ENCODE data around the gene EMC8.

The EMC8 gene

GRCh38 chr16:85832570-85833218 lies 33.4 kb upstream of the EMC8 start:
- Histone ChIP-seq H3K27me3 (ENCODE audit: insufficient read depth, low read length, poor library complexity) (no peaks in the 10 kb centered on the region), H3K56ac (ENCODE audit: low read length) (no peak overlapping the region), H3K4me1 (ENCODE audit: control insufficient read depth, low read depth, low read length) (no peaks in the 10 kb centered on the region), H4K5ac (ENCODE audit: low read length) (no peak overlapping the region), H3K18ac (ENCODE audit: low read length) (no peak overlapping the region), H3K4me2 (ENCODE audit: low read length) (no peak overlapping the region), H3K4me3 (ENCODE audit: low read length) (no peak overlapping the region), H2AK5ac (ENCODE audit: low read length) (no peak overlapping the region), H2BK120ac (ENCODE audit: low read depth, low read length) (no peak overlapping the region), H3K27ac (ENCODE audit: low read depth, low read length) (no peak overlapping the region), H3K9ac (ENCODE audit: low read length) (no peak overlapping the region), H2BK15ac (replicated peaks; ENCODE audit: low read depth) (no peak overlapping the region), H3K23ac (ENCODE audit: low read length) (no peak overlapping the region), H3K79me1 (ENCODE audit: low read length) (no peaks in the 10 kb centered on the region), H3K4ac (ENCODE audit: low read depth, low read length) (no peak overlapping the region), H3K36me3 (ENCODE audit: control insufficient read depth, insufficient read depth, low read length) (no peaks in the 10 kb centered on the region), H4K8ac (ENCODE audit: low read depth, low read length) (no peak overlapping the region), H2BK5ac (ENCODE audit: low read length) (no peak overlapping the region), H3K79me2 (ENCODE audit: control insufficient read depth, insufficient read depth, low read length) (no peaks in the 10 kb centered on the region)
- no CpG with 5 or more reads among the region's 21 CpGs for WGBS (ENCODE audit: extremely low coverage, insufficient coverage, low lambda C conversion rate)
- no peak for DNase-seq

- Histone ChIP-seq H3K4ac (ENCODE audit: low read depth, low read length) (no peak overlapping the region), H3K9ac (ENCODE audit: low read length) (no peak overlapping the region)
These were observed 31.5 kb upstream of the EMC8 start for GRCh38 chr16:85830821-85831220.

GRCh38 chr16:85829751-85830445 lies 30.6 kb upstream of the EMC8 start:
- Histone ChIP-seq H3K79me1 (ENCODE audit: low read length) (no peaks in the 10 kb centered on the region), H3K36me3 (ENCODE audit: control insufficient read depth, insufficient read depth, low read length) (no peaks in the 10 kb centered on the region), H3K4me2 (ENCODE audit: low read length) (no peak overlapping the region), H3K4me3 (ENCODE audit: low read length) (no peak overlapping the region), H2BK120ac (ENCODE audit: low read depth, low read length) (no peak overlapping the region), H4K5ac (ENCODE audit: low read length) (no peak overlapping the region), H3K4me1 (ENCODE audit: control insufficient read depth, low read depth, low read length) (no peaks in the 10 kb centered on the region), H4K8ac (ENCODE audit: low read depth, low read length) (no peak overlapping the region), H3K56ac (ENCODE audit: low read length) (no peak overlapping the region), H3K4ac (ENCODE audit: low read depth, low read length) (no peak overlapping the region), H2AK5ac (ENCODE audit: low read length) (no peak overlapping the region), H2BK15ac (replicated peaks; ENCODE audit: low read depth) (no peak overlapping the region), H3K9ac (ENCODE audit: low read length) (no peak overlapping the region), H3K27me3 (ENCODE audit: insufficient read depth, low read length, poor library complexity) (no peaks in the 10 kb centered on the region), H3K27ac (ENCODE audit: low read depth, low read length) (no peak overlapping the region), H3K23ac (ENCODE audit: low read length) (no peak overlapping the region), H3K79me2 (ENCODE audit: control insufficient read depth, insufficient read depth, low read length) (no peaks in the 10 kb centered on the region), H2BK5ac (ENCODE audit: low read length) (no peak overlapping the region), H3K18ac (ENCODE audit: low read length) (no peak overlapping the region)
- no peak for DNase-seq
- WGBS (ENCODE audit: extremely low coverage, insufficient coverage, low lambda C conversion rate), result no CpG with 5 or more reads among the region's 24 CpGs

More at GRCh38 chr16:85830821-85831220, 31.5 kb upstream of the EMC8 start:
- no peak overlapping the region for H2BK15ac ChIP-seq (replicated peaks; ENCODE audit: low read depth)
- no peak overlapping the region for H3K27ac ChIP-seq (ENCODE audit: low read depth, low read length)
- H3K79me1 ChIP-seq (ENCODE audit: low read length), result no peaks in the 10 kb centered on the region
- H4K8ac ChIP-seq (ENCODE audit: low read depth, low read length), result no peak overlapping the region
- H2AK5ac ChIP-seq (ENCODE audit: low read length), result no peak overlapping the region
- WGBS (ENCODE audit: extremely low coverage, insufficient coverage, low lambda C conversion rate), result no CpG with 5 or more reads among the region's 9 CpGs
- H3K27me3 ChIP-seq (ENCODE audit: insufficient read depth, low read length, poor library complexity), result no peaks in the 10 kb centered on the region
- no peak overlapping the region for H3K56ac ChIP-seq (ENCODE audit: low read length)
- no peak overlapping the region for H3K4me3 ChIP-seq (ENCODE audit: low read length)
- no peak overlapping the region for H2BK5ac ChIP-seq (ENCODE audit: low read length)
- no peak overlapping the region for H2BK120ac ChIP-seq (ENCODE audit: low read depth, low read length)
- no peak overlapping the region for H3K23ac ChIP-seq (ENCODE audit: low read length)
- no peak overlapping the region for H3K18ac ChIP-seq (ENCODE audit: low read length)
- no peak overlapping the region for H4K5ac ChIP-seq (ENCODE audit: low read length)
- no peaks in the 10 kb centered on the region for H3K4me1 ChIP-seq (ENCODE audit: control insufficient read depth, low read depth, low read length)
- H3K36me3 ChIP-seq (ENCODE audit: control insufficient read depth, insufficient read depth, low read length), result no peaks in the 10 kb centered on the region
- no peak overlapping the region for H3K4me2 ChIP-seq (ENCODE audit: low read length)
- H3K79me2 ChIP-seq (ENCODE audit: control insufficient read depth, insufficient read depth, low read length), result no peaks in the 10 kb centered on the region
- no peak for DNase-seq

GRCh38 chr16:85829171-85829719 lies 29.9 kb upstream of the EMC8 start:
- H3K4me1 ChIP-seq (ENCODE audit: control insufficient read depth, low read depth, low read length), result no peaks in the 10 kb centered on the region
- H3K23ac ChIP-seq (ENCODE audit: low read length), result no peak overlapping the region
- no peak overlapping the region for H2BK5ac ChIP-seq (ENCODE audit: low read length)
- H3K56ac ChIP-seq (ENCODE audit: low read length), result no peak overlapping the region
- no peak overlapping the region for H2BK15ac ChIP-seq (replicated peaks; ENCODE audit: low read depth)
- no peak for DNase-seq
- no peak overlapping the region for H3K4ac ChIP-seq (ENCODE audit: low read depth, low read length)
- H2AK5ac ChIP-seq (ENCODE audit: low read length), result no peak overlapping the region
- no peaks in the 10 kb centered on the region for H3K36me3 ChIP-seq (ENCODE audit: control insufficient read depth, insufficient read depth, low read length)
- no peaks in the 10 kb centered on the region for H3K79me2 ChIP-seq (ENCODE audit: control insufficient read depth, insufficient read depth, low read length)
- H3K18ac ChIP-seq (ENCODE audit: low read length), result no peak overlapping the region
- no peaks in the 10 kb centered on the region for H3K79me1 ChIP-seq (ENCODE audit: low read length)
- no CpG with 5 or more reads among the region's 15 CpGs for WGBS (ENCODE audit: extremely low coverage, insufficient coverage, low lambda C conversion rate)
- H3K27ac ChIP-seq (ENCODE audit: low read depth, low read length), result no peak overlapping the region
- H4K5ac ChIP-seq (ENCODE audit: low read length), result no peak overlapping the region
- no peak overlapping the region for H4K8ac ChIP-seq (ENCODE audit: low read depth, low read length)
- no peak overlapping the region for H3K4me3 ChIP-seq (ENCODE audit: low read length)
- H3K4me2 ChIP-seq (ENCODE audit: low read length), result no peak overlapping the region
- no peaks in the 10 kb centered on the region for H3K27me3 ChIP-seq (ENCODE audit: insufficient read depth, low read length, poor library complexity)
- no peak overlapping the region for H3K9ac ChIP-seq (ENCODE audit: low read length)
- no peak overlapping the region for H2BK120ac ChIP-seq (ENCODE audit: low read depth, low read length)

- Histone ChIP-seq H2BK5ac (ENCODE audit: low read length) (no peak overlapping the region), H2BK120ac (ENCODE audit: low read depth, low read length) (no peak overlapping the region), H3K4me2 (ENCODE audit: low read length) (no peak overlapping the region), H3K36me3 (ENCODE audit: control insufficient read depth, insufficient read depth, low read length) (no peaks in the 10 kb centered on the region), H4K8ac (ENCODE audit: low read depth, low read length) (no peak overlapping the region), H3K56ac (ENCODE audit: low read length) (no peak overlapping the region), H2BK15ac (replicated peaks; ENCODE audit: low read depth) (no peak overlapping the region), H3K23ac (ENCODE audit: low read length) (no peak overlapping the region), H3K79me1 (ENCODE audit: low read length) (no peaks in the 10 kb centered on the region), H3K18ac (ENCODE audit: low read length) (no peak overlapping the region), H3K27me3 (ENCODE audit: insufficient read depth, low read length, poor library complexity) (no peaks in the 10 kb centered on the region), H2AK5ac (ENCODE audit: low read length) (no peak overlapping the region), H3K27ac (ENCODE audit: low read depth, low read length) (no peak overlapping the region), H3K9ac (ENCODE audit: low read length) (no peak overlapping the region), H3K79me2 (ENCODE audit: control insufficient read depth, insufficient read depth, low read length) (no peaks in the 10 kb centered on the region), H3K4ac (ENCODE audit: low read depth, low read length) (no peak overlapping the region), H3K4me3 (ENCODE audit: low read length) (no peak overlapping the region), H4K5ac (ENCODE audit: low read length) (no peak overlapping the region), H3K4me1 (ENCODE audit: control insufficient read depth, low read depth, low read length) (no peaks in the 10 kb centered on the region)
- no CpG with 5 or more reads among the region's 9 CpGs for WGBS (ENCODE audit: extremely low coverage, insufficient coverage, low lambda C conversion rate)
- no peak for DNase-seq
These were observed 28.8 kb upstream of the EMC8 start for GRCh38 chr16:85828166-85828565.

Measured in mesendoderm (in vitro differentiated cells).